NCI-H226 (cell line): Measurements from ENCODE around the gene CTPS1.

Experiments
- DNase-seq: peaks from one replicate; pipeline ENCODE4 v3.0.0-alpha.2; 2015

CTPS1 gene

GRCh38 chr1:41003640-41004220 is 24.2 kb downstream of the CTPS1 start:
- DNase-seq, result peak; percentile 96

DNA sequence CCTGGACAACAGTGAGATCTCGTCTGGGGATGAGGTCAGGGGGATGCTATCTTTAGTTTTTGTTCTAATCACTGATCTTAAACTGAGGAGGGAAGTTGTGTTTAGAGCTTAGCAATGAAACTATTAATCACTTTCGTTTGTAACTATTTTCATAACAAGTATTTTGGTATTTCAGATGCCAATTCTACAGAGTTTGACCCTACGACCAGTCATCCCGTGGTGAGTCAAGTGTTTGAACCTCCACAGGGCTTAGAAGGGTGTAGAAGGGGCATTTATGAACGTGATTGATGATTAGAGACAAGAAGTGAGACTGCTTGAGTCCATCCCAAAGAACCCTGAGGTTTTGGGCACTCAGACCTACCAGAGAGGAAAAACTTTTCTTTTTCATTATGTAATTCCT is 26.4 kb downstream of the CTPS1 start:
- DNase-seq, result no peak

GRCh38 chr1:41006942-41007865 is 27.7 kb downstream of the CTPS1 start:
- DNase-seq, result no peak

GRCh38 chr1:41009466-41009865 is 30.0 kb downstream of the CTPS1 start:
- DNase-seq, result no peak

DNA sequence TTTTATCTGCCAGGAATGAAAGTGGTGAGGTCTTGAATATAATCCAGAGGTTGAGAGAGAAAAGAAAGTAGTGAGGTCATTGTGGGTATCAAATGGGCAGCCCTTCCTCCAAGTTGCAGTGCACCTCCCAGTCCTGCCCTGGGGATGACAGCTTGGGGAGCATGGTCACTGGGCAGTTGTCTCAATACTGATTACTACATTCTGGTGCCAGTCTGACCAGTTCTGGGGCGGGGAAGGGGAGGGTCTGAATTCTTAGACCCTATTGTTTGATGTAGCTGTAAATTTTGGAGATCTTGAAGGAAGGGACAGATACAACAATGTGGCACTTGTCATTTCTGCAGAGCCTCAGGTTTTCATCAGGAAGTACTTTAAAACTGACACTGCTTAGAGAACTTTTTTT is 30.8 kb downstream of the CTPS1 start:
- DNase-seq, result no peak

DNA sequence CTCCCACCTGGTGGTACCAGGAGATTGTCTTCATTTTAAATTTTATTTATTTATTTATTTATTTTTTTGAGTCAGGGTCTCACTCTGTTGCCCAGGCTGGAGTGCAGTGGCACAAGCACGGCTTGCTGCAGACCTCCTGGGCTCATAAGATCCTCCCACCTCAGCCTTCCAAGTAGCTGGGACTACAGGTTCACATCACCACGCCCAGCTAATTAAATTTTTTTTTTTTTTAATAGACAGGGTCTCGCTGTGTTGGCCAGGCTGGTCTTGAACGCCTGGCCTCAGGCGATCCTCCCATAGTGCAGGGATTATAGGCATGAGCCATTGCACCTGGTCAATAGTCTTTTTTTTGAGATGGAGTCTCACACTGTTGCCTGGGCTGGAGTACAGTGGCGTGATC is 33.5 kb downstream of the CTPS1 start:
- DNase-seq, result no peak

DNA sequence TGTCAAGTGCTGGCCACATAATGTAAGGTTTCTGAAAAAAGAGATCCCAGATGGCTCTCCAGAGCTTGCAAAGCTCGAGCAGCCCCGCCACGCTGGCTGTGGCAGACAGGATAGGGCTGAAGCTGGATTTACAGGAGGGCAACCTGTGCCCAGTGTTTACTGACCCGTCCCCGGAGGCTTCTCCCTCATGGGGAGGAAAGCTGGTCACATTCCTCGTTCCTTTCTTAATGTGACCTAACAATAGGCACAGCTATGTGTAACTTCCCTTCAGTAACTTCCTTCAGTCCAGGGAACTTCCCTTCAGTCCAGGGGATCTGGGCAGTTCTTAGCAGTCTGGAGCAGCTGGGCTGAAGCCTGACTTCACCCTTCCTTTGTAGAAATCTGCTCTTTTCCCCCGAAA is 34.3 kb downstream of the CTPS1 start:
- no peak for DNase-seq

DNA sequence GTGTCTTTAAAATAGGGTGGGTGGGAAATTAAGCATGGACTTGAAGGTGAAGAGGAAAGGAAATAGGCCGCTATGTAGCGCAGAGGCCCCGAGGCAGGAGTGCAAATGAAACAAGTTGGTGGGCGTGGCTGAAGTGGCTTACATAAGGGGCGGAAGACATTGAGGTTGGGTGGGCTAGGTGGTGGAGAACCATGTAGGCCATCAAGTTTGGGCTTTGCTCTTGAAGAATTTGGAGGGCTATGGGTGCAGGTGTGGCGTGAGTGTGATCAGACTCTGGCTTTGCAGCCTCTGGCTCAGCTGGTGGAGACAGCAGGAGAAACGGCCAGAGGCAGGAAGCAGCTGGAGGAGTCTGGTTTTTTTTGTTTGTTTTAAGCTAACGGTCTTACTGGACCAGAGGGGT is 35.4 kb downstream of the CTPS1 start:
- DNase-seq, result no peak

- no peak for DNase-seq
Observed at GRCh38 chr1:41015281-41015896, 35.9 kb downstream of the CTPS1 start.

- no peak for DNase-seq
Observed at GRCh38 chr1:41015897-41016470, 36.5 kb downstream of the CTPS1 start.

- no peak for DNase-seq
Observed at GRCh38 chr1:41017141-41018017, 37.9 kb downstream of the CTPS1 start.

DNA sequence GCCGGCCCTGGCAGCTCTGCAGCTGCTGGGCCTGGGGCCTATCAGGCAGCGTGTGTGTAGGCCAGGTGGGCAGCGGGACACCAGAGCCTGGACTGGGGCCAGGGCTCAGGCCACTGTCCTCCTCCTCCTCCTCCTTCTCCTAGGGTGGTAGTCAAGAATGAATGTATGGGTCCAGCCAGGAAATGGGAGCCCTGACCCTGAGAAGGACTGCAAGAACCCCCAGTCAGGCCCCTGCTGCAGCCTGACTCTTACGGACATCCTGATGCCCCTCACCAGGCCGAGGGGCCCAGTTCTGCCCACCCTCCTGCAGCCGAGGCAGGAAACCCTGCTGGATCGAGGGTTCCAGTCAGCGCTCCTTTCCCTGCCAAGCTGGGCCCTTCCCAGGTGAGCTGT is 38.5 kb downstream of the CTPS1 start:
- no peak for DNase-seq

GRCh38 chr1:41019353-41019745 is 39.9 kb downstream of the CTPS1 start:
- DNase-seq, result no peak

GRCh38 chr1:41020109-41020576 is 40.6 kb downstream of the CTPS1 start:
- DNase-seq, result no peak

- DNase-seq, result no peak
Observed at GRCh38 chr1:41020654-41021053, 41.2 kb downstream of the CTPS1 start.

- DNase-seq, result no peak
Observed at GRCh38 chr1:41021526-41022308, 42.2 kb downstream of the CTPS1 start, which contains the start of gene SLFNL1. Gene SLFNL1 (minus strand): TSS chr1:41021725. CDS start chr1:41020660, 1,065 bp downstream.

GRCh38 chr1:41022424-41022823 is 42.9 kb downstream of the CTPS1 start:
- DNase-seq, result no peak

- no peak for DNase-seq
Observed at GRCh38 chr1:41023279-41023990, 43.9 kb downstream of the CTPS1 start.

DNA sequence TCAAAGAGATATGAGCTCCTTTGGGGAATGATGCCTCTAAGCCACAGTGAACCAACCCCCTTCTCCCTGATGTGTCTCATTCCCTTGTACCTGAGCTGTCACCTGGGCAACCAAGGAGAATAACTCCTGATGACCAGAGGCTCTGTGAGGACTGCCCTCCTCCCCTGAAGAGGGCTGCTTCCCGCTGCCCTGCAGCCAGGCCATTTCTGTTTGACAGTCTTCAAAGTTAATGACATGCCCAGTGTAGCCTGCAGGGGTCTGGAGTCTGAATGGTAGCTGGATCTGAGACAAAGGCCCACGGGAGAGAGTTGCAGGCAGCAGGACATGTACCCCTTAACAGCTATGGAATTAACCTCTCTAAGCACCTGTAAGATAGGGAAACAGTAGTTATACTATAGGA is 45.5 kb downstream of the CTPS1 start:
- no peak for DNase-seq

GRCh38 chr1:41025979-41026819 is 46.7 kb downstream of the CTPS1 start:
- no peak for DNase-seq
